NT2/D1 (cell line): ENCODE results near the gene ZNF784.

Experiments used
- DNase-seq: peaks from one replicate; pipeline ENCODE4 v3.0.0-alpha.2; 2011; ENCODE audit warnings: low read depth, low spot score
- H3K27me3 ChIP-seq: 2 replicates; pipeline ENCODE4 v1.6.0; 2011; ENCODE audit warnings: mild to moderate bottlenecking; ENCODE audit not compliant: insufficient read length, insufficient read depth
- H3K36me3 ChIP-seq: 2 replicates; pipeline ENCODE4 v1.6.1; 2011; ENCODE audit warnings: mild to moderate bottlenecking, low read length, mixed read lengths; ENCODE audit not compliant: insufficient read depth, insufficient read length
- H3K4me1 ChIP-seq: 2 replicates; pipeline ENCODE4 v1.5.1; 2011; ENCODE audit not compliant: insufficient read depth, insufficient read length
- H3K4me3 ChIP-seq: 2 replicates; pipeline ENCODE4 v1.5.1; 2011; ENCODE audit warnings: low read depth; ENCODE audit not compliant: insufficient read length
- H3K9ac ChIP-seq: 2 replicates; pipeline ENCODE4 v1.6.0; 2011; ENCODE audit warnings: low read depth; ENCODE audit not compliant: insufficient read length
- H3K9me3 ChIP-seq: 2 replicates; pipeline ENCODE4 v1.5.1; 2011; ENCODE audit warnings: mild to moderate bottlenecking, low read length; ENCODE audit not compliant: insufficient read depth
- SUZ12 ChIP-seq: IDR thresholded peaks from 2 replicates; pipeline ENCODE4 v1.6.1; 2011; ENCODE audit not compliant: insufficient read length, insufficient read depth; ENCODE audit errors: extremely low read depth
- YY1 ChIP-seq: IDR thresholded peaks from 2 replicates; pipeline ENCODE4 v1.6.1; 2011; ENCODE audit not compliant: insufficient read length, insufficient read depth
- ZNF274 ChIP-seq: IDR thresholded peaks from 2 replicates; pipeline ENCODE4 v1.6.1; 2011; ENCODE audit warnings: mild to moderate bottlenecking, low read depth, low read length

The ZNF784 gene

GRCh38 chr19:55609326-55609725, 15.0 kb downstream of the ZNF784 start:
- Histone ChIP-seq H3K36me3 (peaks cover 30% of the 10 kb centered on the region), H3K9me3 (no peaks in the 10 kb centered on the region), H3K4me3 (no peak overlapping the region), H3K27me3 (no peaks in the 10 kb centered on the region), H3K4me1 (peaks cover 3% of the 10 kb centered on the region), H3K9ac (no peak overlapping the region)
- no peak for DNase-seq
- TF ChIP-seq YY1 = no peak
- TF ChIP-seq ZNF274 = no peak
- no peak for TF ChIP-seq SUZ12

GRCh38 chr19:55606817-55607216, 17.5 kb downstream of the ZNF784 start:
- no peaks in the 10 kb centered on the region for H3K27me3 ChIP-seq
- peaks cover 25% of the 10 kb centered on the region for H3K36me3 ChIP-seq
- H3K4me1 ChIP-seq = peaks cover 3% of the 10 kb centered on the region
- no peaks in the 10 kb centered on the region for H3K9me3 ChIP-seq
- DNase-seq = no peak
- TF ChIP-seq SUZ12 = no peak
- TF ChIP-seq ZNF274 = no peak
- TF ChIP-seq YY1 = no peak
- peak overlapping the region; percentile 85 for H3K4me3 ChIP-seq
- peak overlapping the region; percentile 96 for H3K9ac ChIP-seq

- Histone ChIP-seq H3K4me3 (peak overlapping the region; percentile 85), H3K36me3 (peaks cover 22% of the 10 kb centered on the region), H3K9me3 (no peaks in the 10 kb centered on the region), H3K9ac (peak overlapping the region; percentile 96), H3K27me3 (no peaks in the 10 kb centered on the region), H3K4me1 (peaks cover under 1% of the 10 kb centered on the region)
- DNase-seq = no peak
- no peak for TF ChIP-seq SUZ12
These were observed 17.9 kb downstream of the ZNF784 start for GRCh38 chr19:55606471-55606787.

- Histone ChIP-seq H3K9me3 (no peaks in the 10 kb centered on the region), H3K9ac (peak within 1 kb of the TSS; percentile 96), H3K4me3 (peak within 1 kb of the TSS; percentile 85), H3K36me3 (peaks cover 21% of the 10 kb centered on the region), H3K27me3 (no peaks in the 10 kb centered on the region), H3K4me1 (no peaks in the 10 kb centered on the region)
- DNase-seq = peak; percentile 66
- no peak for TF ChIP-seq ZNF274
- no peak for TF ChIP-seq YY1
- TF ChIP-seq SUZ12 = no peak
These were observed 18.5 kb downstream of the ZNF784 start, which contains the start of gene ZNF865 for GRCh38 chr19:55605637-55606470. ZNF865 (plus strand) TSS chr19:55605647; CDS start chr19:55613619, 7,972 bp downstream.

GRCh38 chr19:55605207-55605636, 19.1 kb downstream of the ZNF784 start:
- H3K27me3 ChIP-seq = no peaks in the 10 kb centered on the region
- H3K4me3 ChIP-seq = peak overlapping the region; percentile 11
- no peaks in the 10 kb centered on the region for H3K4me1 ChIP-seq
- no peaks in the 10 kb centered on the region for H3K9me3 ChIP-seq
- DNase-seq = peak; percentile 90
- H3K36me3 ChIP-seq = peaks cover 19% of the 10 kb centered on the region
- H3K9ac ChIP-seq = peak overlapping the region; percentile 26
- TF ChIP-seq SUZ12 = no peak
- TF ChIP-seq YY1 = no peak
- no peak for TF ChIP-seq ZNF274

- no peak for DNase-seq
- TF ChIP-seq SUZ12 (no peak), YY1 (no peak), ZNF274 (no peak)
- Histone ChIP-seq H3K27me3 (no peaks in the 10 kb centered on the region), H3K9me3 (no peaks in the 10 kb centered on the region), H3K9ac (no peak overlapping the region), H3K4me1 (no peaks in the 10 kb centered on the region), H3K4me3 (no peak overlapping the region), H3K36me3 (peaks cover 13% of the 10 kb centered on the region)
These were observed 20.6 kb downstream of the ZNF784 start for GRCh38 chr19:55603581-55604292.

- no peak overlapping the region for H3K9ac ChIP-seq
- no peak for TF ChIP-seq YY1
- no peak overlapping the region for H3K4me3 ChIP-seq
These were observed 21.3 kb downstream of the ZNF784 start for GRCh38 chr19:55603115-55603514.

More at GRCh38 chr19:55603115-55603514, 21.3 kb downstream of the ZNF784 start:
- DNase-seq = no peak
- Histone ChIP-seq H3K36me3 (peaks cover 13% of the 10 kb centered on the region), H3K9me3 (no peaks in the 10 kb centered on the region), H3K4me1 (no peaks in the 10 kb centered on the region), H3K27me3 (no peaks in the 10 kb centered on the region)
